Measurements from ENCODE around the gene RAMP1. TPM values are rescaled to one million over a fixed set of nuclear protein-coding genes. Genes with fewer than 3 reads are reported as not detected.

The RAMP1 gene
- total and polyA plus RNA-seq, 2 donors from 2014 or later: 8.8 to 17.3 TPM

DNA sequence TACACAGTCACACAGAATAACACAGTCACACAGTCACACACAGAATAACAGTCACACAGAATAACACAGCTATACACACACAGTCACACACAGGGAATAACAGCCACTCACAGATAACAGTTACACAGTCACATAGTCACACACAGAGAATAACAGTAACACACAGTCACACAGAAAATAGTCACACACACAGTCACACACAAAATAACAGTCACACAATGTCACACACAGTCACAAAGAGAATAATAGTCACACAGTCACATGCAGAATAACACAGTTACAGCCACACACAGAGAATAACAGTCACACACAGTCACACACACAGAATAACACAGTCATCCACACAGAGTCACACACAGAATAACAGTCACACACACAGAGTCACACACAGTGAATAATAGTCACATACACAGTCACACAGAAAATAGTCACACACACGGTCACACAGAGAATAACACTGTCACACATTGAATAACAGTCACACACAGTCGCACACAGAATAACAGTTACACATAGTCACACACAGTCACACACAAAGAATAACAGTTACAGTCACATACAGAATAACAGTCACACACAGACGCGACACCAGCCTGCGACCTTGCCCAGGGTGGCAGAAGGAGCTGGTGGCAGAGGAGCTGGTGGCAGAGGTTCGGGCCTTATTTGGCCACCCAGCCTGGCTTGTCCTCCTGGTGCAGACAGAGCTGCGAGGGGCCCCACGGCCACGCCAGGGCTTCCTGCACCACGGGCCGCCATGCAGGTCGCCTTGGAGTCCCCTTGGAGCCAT, 51.3 kb downstream of the RAMP1 start:
- H3K4me1 ChIP-seq (ENCODE audit: control insufficient read depth in 2 of 3, insufficient read depth in 2 of 3, low read depth in 1 of 3, low read length in 3 of 3): no peaks in the 10 kb centered on the region
- H3K9me3 ChIP-seq (ENCODE audit: control insufficient read depth in 2 of 3, insufficient read depth in 1 of 3, low read length in 3 of 3): peaks cover 0 to 4% (median 0%) of the 10 kb centered on the region in 3 donors
- no peaks in the 10 kb centered on the region for H3K27me3 ChIP-seq (ENCODE audit: control insufficient read depth, insufficient read depth, low read length)
- no peak for TF ChIP-seq CTCF (IDR thresholded peaks at IDR 0.05; ENCODE audit: borderline replicate concordance, extremely low read depth, insufficient read depth)
- no peak overlapping the region for H3K9ac ChIP-seq (ENCODE audit: low read length in 3 of 3)
- H3K27ac ChIP-seq (ENCODE audit: low read depth in 2 of 2, low read length in 2 of 2): no peak overlapping the region
- DNase-seq (no peak), FAIRE-seq (no peak)
- intact Hi-C loops (cut with DNase I): no loop called here
- H3K4me3 ChIP-seq (ENCODE audit: low read length in 3 of 3): no peak overlapping the region
- H3K36me3 ChIP-seq (ENCODE audit: control insufficient read depth in 2 of 3, insufficient read depth in 3 of 3, low read length in 3 of 3): no peaks in the 10 kb centered on the region

DNA sequence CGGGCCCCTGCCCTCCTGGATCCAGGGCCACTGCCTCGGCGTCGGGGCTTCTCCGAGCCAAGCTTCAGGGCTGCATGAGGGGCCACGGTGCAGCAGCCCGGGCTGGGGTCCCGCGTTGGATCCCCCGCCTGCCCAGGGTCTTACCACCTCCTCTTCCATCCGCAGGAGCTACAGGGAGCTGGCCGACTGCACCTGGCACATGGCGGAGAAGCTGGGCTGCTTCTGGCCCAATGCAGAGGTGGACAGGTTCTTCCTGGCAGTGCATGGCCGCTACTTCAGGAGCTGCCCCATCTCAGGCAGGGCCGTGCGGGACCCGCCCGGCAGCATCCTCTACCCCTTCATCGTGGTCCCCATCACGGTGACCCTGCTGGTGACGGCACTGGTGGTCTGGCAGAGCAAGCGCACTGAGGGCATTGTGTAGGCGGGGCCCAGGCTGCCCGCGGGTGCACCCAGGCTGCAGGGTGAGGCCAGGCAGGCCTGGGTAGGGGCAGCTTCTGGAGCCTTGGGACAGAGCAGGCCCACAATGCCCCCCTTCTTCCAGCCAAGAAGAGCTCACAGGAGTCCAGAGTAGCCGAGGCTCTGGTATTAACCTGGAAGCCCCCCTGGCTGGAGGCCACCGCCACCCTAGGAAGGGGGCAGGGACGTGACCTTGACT, 52.1 kb downstream of the RAMP1 start:
- Histone ChIP-seq H3K9ac (ENCODE audit: low read length in 3 of 3) (no peak overlapping the region), H3K4me1 (ENCODE audit: control insufficient read depth in 2 of 3, insufficient read depth in 2 of 3, low read depth in 1 of 3, low read length in 3 of 3) (no peaks in the 10 kb centered on the region), H3K4me3 (ENCODE audit: low read length in 3 of 3) (no peak overlapping the region), H3K36me3 (ENCODE audit: control insufficient read depth in 2 of 3, insufficient read depth in 3 of 3, low read length in 3 of 3) (no peaks in the 10 kb centered on the region), H3K9me3 (ENCODE audit: control insufficient read depth in 2 of 3, insufficient read depth in 1 of 3, low read length in 3 of 3) (peaks cover 0 to 4% (median 0%) of the 10 kb centered on the region in 3 donors), H3K27me3 (ENCODE audit: control insufficient read depth, insufficient read depth, low read length) (no peaks in the 10 kb centered on the region), H3K27ac (ENCODE audit: low read depth in 2 of 2, low read length in 2 of 2) (no peak overlapping the region)
- FAIRE-seq (no peak), DNase-seq (no peak)
- intact Hi-C loops (cut with DNase I): no loop called here
- no peak for TF ChIP-seq CTCF (IDR thresholded peaks at IDR 0.05; ENCODE audit: borderline replicate concordance, extremely low read depth, insufficient read depth)

GRCh38 chr2:237912271-237913192, 53.1 kb downstream of the RAMP1 start:
- Histone ChIP-seq H3K4me1 (ENCODE audit: control insufficient read depth in 2 of 3, insufficient read depth in 2 of 3, low read depth in 1 of 3, low read length in 3 of 3) (no peaks in the 10 kb centered on the region), H3K9me3 (ENCODE audit: control insufficient read depth in 2 of 3, insufficient read depth in 1 of 3, low read length in 3 of 3) (no peaks in the 10 kb centered on the region), H3K27me3 (ENCODE audit: control insufficient read depth, insufficient read depth, low read length) (no peaks in the 10 kb centered on the region), H3K27ac (ENCODE audit: low read depth in 2 of 2, low read length in 2 of 2) (no peak overlapping the region), H3K4me3 (ENCODE audit: low read length in 3 of 3) (no peak overlapping the region), H3K36me3 (ENCODE audit: control insufficient read depth in 2 of 3, insufficient read depth in 3 of 3, low read length in 3 of 3) (no peaks in the 10 kb centered on the region), H3K9ac (ENCODE audit: low read length in 3 of 3) (no peak overlapping the region)
- intact Hi-C loops (cut with DNase I): no loop called here
- no peak for TF ChIP-seq CTCF (IDR thresholded peaks at IDR 0.05; ENCODE audit: borderline replicate concordance, extremely low read depth, insufficient read depth)
- DNase-seq (no peak), FAIRE-seq (no peak)

Measured in kidney (tissue), 14 donors.